H9 (cell line): ENCODE results near the gene GPHN. TPM values are rescaled to one million over a fixed set of nuclear protein-coding genes. Genes with fewer than 3 reads are reported as not detected.

ENCODE experiments used
- DNase-seq: peaks from one replicate; pipeline ENCODE4 v3.0.0-alpha.2; 2017
- H2AFZ ChIP-seq: one replicate; pipeline ENCODE4 v1.6.1; 2013; ENCODE audit warnings: mild to moderate bottlenecking, low read length, control low read depth, moderate library complexity
- H2AK5ac ChIP-seq: 2 replicates; pipeline ENCODE4 v1.6.1; 2013; ENCODE audit warnings: low read length, control low read depth, mixed read lengths; ENCODE audit not compliant: insufficient read length
- H2BK120ac ChIP-seq: one replicate; pipeline ENCODE4 v1.6.1; 2013; ENCODE audit warnings: low read depth, mild to moderate bottlenecking, low read length, control low read depth, inconsistent platforms; ENCODE audit not compliant: poor library complexity, severe bottlenecking
- H2BK12ac ChIP-seq: 2 replicates; pipeline ENCODE4 v1.6.1; 2013; ENCODE audit warnings: low read length, control low read depth, mixed read lengths, low read depth; ENCODE audit not compliant: insufficient read length
- H2BK15ac ChIP-seq: 2 replicates; pipeline ENCODE4 v1.6.1; 2013; ENCODE audit warnings: low read depth, low read length, control low read depth
- H2BK20ac ChIP-seq: one replicate; pipeline ENCODE4 v1.6.1; 2013; ENCODE audit warnings: low read depth, mild to moderate bottlenecking, low read length, control low read depth, inconsistent platforms; ENCODE audit not compliant: poor library complexity, severe bottlenecking
- H2BK5ac ChIP-seq: 2 replicates; pipeline ENCODE4 v1.6.1; 2013; ENCODE audit warnings: low read length, control low read depth, mixed read lengths; ENCODE audit not compliant: insufficient read length
- H3K14ac ChIP-seq: 2 replicates; pipeline ENCODE4 v1.6.1; 2013; ENCODE audit warnings: low read length, control low read depth; ENCODE audit not compliant: insufficient read depth
- H3K18ac ChIP-seq: 2 replicates; pipeline ENCODE4 v1.6.1; 2013; ENCODE audit warnings: low read depth, mild to moderate bottlenecking, mixed read lengths, low read length, control low read depth; ENCODE audit not compliant: insufficient read length
- H3K23ac ChIP-seq: 2 replicates; pipeline ENCODE4 v1.6.1; 2013; ENCODE audit warnings: low read length, control low read depth, mixed read lengths, low read depth; ENCODE audit not compliant: insufficient read length
- H3K23me2 ChIP-seq: 2 replicates; pipeline ENCODE4 v1.6.1; 2013; ENCODE audit warnings: low read depth, mild to moderate bottlenecking, mixed read lengths, low read length, control low read depth; ENCODE audit not compliant: insufficient read length, poor library complexity, severe bottlenecking
- H3K27ac ChIP-seq: 2 replicates; pipeline ENCODE4 v1.5.1; 2013; ENCODE audit warnings: low read length, control low read depth, mixed read lengths, low read depth; ENCODE audit not compliant: insufficient read length
- H3K27me3 ChIP-seq: 2 replicates; pipeline ENCODE4 v1.6.1; 2013; ENCODE audit warnings: low read length, control low read depth, inconsistent platforms; ENCODE audit not compliant: insufficient read depth
- H3K4ac ChIP-seq: 2 replicates; pipeline ENCODE4 v1.6.1; 2013; ENCODE audit warnings: low read depth, mild to moderate bottlenecking, control low read depth, inconsistent platforms, low read length, moderate library complexity
- H3K4me1 ChIP-seq: 2 replicates; pipeline ENCODE4 v1.6.1; 2013; ENCODE audit warnings: low read length, control low read depth, inconsistent platforms; ENCODE audit not compliant: insufficient read depth
- H3K4me2 ChIP-seq: 2 replicates; pipeline ENCODE4 v1.6.1; 2013; ENCODE audit warnings: low read length, control low read depth, mixed read lengths; ENCODE audit not compliant: insufficient read length, insufficient read depth
- H3K56ac ChIP-seq: 2 replicates; pipeline ENCODE4 v1.6.1; 2013; ENCODE audit warnings: low read depth, mild to moderate bottlenecking, mixed read lengths, low read length, control low read depth; ENCODE audit not compliant: insufficient read length
- H3K79me1 ChIP-seq: 2 replicates; pipeline ENCODE4 v1.6.1; 2013; ENCODE audit warnings: low read depth, mild to moderate bottlenecking, moderate library complexity, low read length, control low read depth, inconsistent platforms; ENCODE audit not compliant: insufficient read depth, poor library complexity, severe bottlenecking
- H3K79me2 ChIP-seq: 2 replicates; pipeline ENCODE4 v1.6.1; 2013; ENCODE audit warnings: low read length, control low read depth, inconsistent platforms; ENCODE audit not compliant: insufficient read depth
- H3K9ac ChIP-seq: 2 replicates; pipeline ENCODE4 v1.6.1; 2013; ENCODE audit warnings: low read length, control low read depth, mixed read lengths; ENCODE audit not compliant: insufficient read length; ENCODE audit errors: extremely low read depth
- H3K9me3 ChIP-seq: one replicate; pipeline ENCODE4 v1.6.1; 2013; ENCODE audit warnings: low read depth, low read length, inconsistent platforms; ENCODE audit not compliant: control insufficient read depth
- H3T11ph ChIP-seq: one replicate; pipeline ENCODE4 v1.6.1; 2013; ENCODE audit warnings: mild to moderate bottlenecking, low read length, control low read depth, inconsistent platforms
- H4K20me1 ChIP-seq: one replicate; pipeline ENCODE4 v1.6.1; 2013; ENCODE audit not compliant: control insufficient read depth, insufficient read length, insufficient read depth
- H4K5ac ChIP-seq: 2 replicates; pipeline ENCODE4 v1.6.1; 2013; ENCODE audit warnings: low read depth, mild to moderate bottlenecking, mixed read lengths, low read length, control low read depth; ENCODE audit not compliant: insufficient read length
- H4K8ac ChIP-seq: replicated peaks from 2 replicates; pipeline ENCODE4 v1.6.1; 2013; ENCODE audit warnings: low read length, control low read depth, mixed read lengths, low read depth; ENCODE audit not compliant: insufficient read length
- H4K91ac ChIP-seq: 2 replicates; pipeline ENCODE4 v1.6.1; 2013; ENCODE audit warnings: low read depth, mild to moderate bottlenecking, moderate library complexity, mixed read lengths, low read length, control low read depth; ENCODE audit not compliant: insufficient read length
- H3K27ac Mint-ChIP-seq, 3 experiments: 2 replicates in 2 of 3; 3 replicates in 1 of 3; pipeline ENCODE4 v1.8.0; 2020 to 2021; ENCODE audit warnings: mixed read lengths in 3 of 3, mild to moderate bottlenecking in 1 of 3, moderate library complexity in 1 of 3
- H3K27me3 Mint-ChIP-seq: 2 replicates; pipeline ENCODE4 v1.8.0; 2021; ENCODE audit warnings: low read depth, mild to moderate bottlenecking, moderate library complexity, mixed read lengths
- H3K36me3 Mint-ChIP-seq, 3 experiments: 2 replicates in 2 of 3; 3 replicates in 1 of 3; pipeline ENCODE4 v1.8.0; 2020 to 2021; ENCODE audit warnings: low read depth in 3 of 3, mixed read lengths in 3 of 3; ENCODE audit not compliant: insufficient read depth in 1 of 3
- H3K4me1 Mint-ChIP-seq, 2 experiments: 2 replicates each; pipeline ENCODE4 v1.8.0; 2020; ENCODE audit warnings: mixed read lengths in 2 of 2
- H3K4me3 Mint-ChIP-seq, 2 experiments: 2 replicates in 1 of 2; 3 replicates in 1 of 2; pipeline ENCODE4 v1.8.0; 2020 to 2021; ENCODE audit warnings: mild to moderate bottlenecking in 2 of 2, mixed read lengths in 2 of 2, moderate library complexity in 1 of 2
- H3K9me3 Mint-ChIP-seq, 2 experiments: 2 replicates in 1 of 2; 3 replicates in 1 of 2; pipeline ENCODE4 v1.8.0; 2020; ENCODE audit warnings: mild to moderate bottlenecking in 2 of 2, mixed read lengths in 2 of 2, moderate library complexity in 1 of 2
- CTCF ChIP-seq: fragments of 200-600 bp; sonication (generic); conservative IDR thresholded peaks from 3 replicates; pipeline ENCODE4 v1.8.0; 2021; ENCODE audit warnings: antibody characterized with exemption, mild to moderate bottlenecking
- WGBS: extraction: QIAGEN DNeasy Blood & Tissue Kit; methylation state at CpG from one replicate; pipeline ENCODE4 v1.1.7; 2013; ENCODE audit warnings: missing lambda C conversion rate, low lambda C conversion rate, mixed read lengths; ENCODE audit not compliant: insufficient read length; ENCODE audit errors: extremely low coverage; 5-methylcytosine and 5-hydroxymethylcytosine counted together
- total RNA-seq: library from RNA; stranded (reverse); gene quantifications from 2 replicates; pipeline ENCODE4 v1.2.1, GENCODE V29; 2021

Gene GPHN
- total RNA-seq, 1 experiment from 2014 or later: 16.1 TPM

GRCh38 chr14:67108230-67108629 is 600.3 kb downstream of the GPHN start:
- H3K23me2 ChIP-seq: no peaks in the 10 kb centered on the region
- H3K79me2 ChIP-seq: no peaks in the 10 kb centered on the region
- no peak overlapping the region for H2AFZ ChIP-seq
- H3K27me3 ChIP-seq: no peaks in the 10 kb centered on the region
- Mint-ChIP-seq H3K27ac (no peak overlapping the region), H3K27me3 (no peaks in the 10 kb centered on the region), H3K4me3 (no peak overlapping the region), H3K4me1 (peaks cover 9 to 12% of the 10 kb centered on the region in 2 experiments), H3K36me3 (peaks cover 0 to 9% (median 1%) of the 10 kb centered on the region in 3 experiments; a peak in 3 of 7 replicates), H3K9me3 (peaks cover 3 to 9% of the 10 kb centered on the region in 2 experiments)
- no peak overlapping the region for H3K9ac ChIP-seq
- H2BK120ac ChIP-seq: no peak overlapping the region
- no peak overlapping the region for H2BK15ac ChIP-seq
- H3K56ac ChIP-seq: no peak overlapping the region
- H4K91ac ChIP-seq: no peak overlapping the region
- no peak overlapping the region for H2BK20ac ChIP-seq
- H3K14ac ChIP-seq: no peak overlapping the region
- H3K18ac ChIP-seq: no peak overlapping the region
- no peaks in the 10 kb centered on the region for H3K9me3 ChIP-seq
- TF ChIP-seq CTCF: no peak
- no peak overlapping the region for H3K4ac ChIP-seq
- H3T11ph ChIP-seq: no peak overlapping the region
- no peaks in the 10 kb centered on the region for H3K4me1 ChIP-seq
- DNase-seq: no peak
- no peak overlapping the region for H3K23ac ChIP-seq
- H3K79me1 ChIP-seq: no peaks in the 10 kb centered on the region
- no peak overlapping the region for H2AK5ac ChIP-seq
- no peak overlapping the region for H3K27ac ChIP-seq
- H4K5ac ChIP-seq: no peak overlapping the region
- no peak overlapping the region for H2BK12ac ChIP-seq
- no peak overlapping the region for H2BK5ac ChIP-seq
- no peaks in the 10 kb centered on the region for H4K20me1 ChIP-seq
- H4K8ac ChIP-seq: no peak overlapping the region
- no peak overlapping the region for H3K4me2 ChIP-seq
- no CpG with 5 or more reads among the region's 1 CpG for WGBS
